NCI-H526 treated with DMSO at 0.1 percent for 48 hours (cell line): ENCODE results near the gene VAV3.

Experiments used
- DNase-seq: peaks from one replicate; lab custom pipeline; 2025; lab: John Stamatoyannopoulos, UW

VAV3 gene

DNA sequence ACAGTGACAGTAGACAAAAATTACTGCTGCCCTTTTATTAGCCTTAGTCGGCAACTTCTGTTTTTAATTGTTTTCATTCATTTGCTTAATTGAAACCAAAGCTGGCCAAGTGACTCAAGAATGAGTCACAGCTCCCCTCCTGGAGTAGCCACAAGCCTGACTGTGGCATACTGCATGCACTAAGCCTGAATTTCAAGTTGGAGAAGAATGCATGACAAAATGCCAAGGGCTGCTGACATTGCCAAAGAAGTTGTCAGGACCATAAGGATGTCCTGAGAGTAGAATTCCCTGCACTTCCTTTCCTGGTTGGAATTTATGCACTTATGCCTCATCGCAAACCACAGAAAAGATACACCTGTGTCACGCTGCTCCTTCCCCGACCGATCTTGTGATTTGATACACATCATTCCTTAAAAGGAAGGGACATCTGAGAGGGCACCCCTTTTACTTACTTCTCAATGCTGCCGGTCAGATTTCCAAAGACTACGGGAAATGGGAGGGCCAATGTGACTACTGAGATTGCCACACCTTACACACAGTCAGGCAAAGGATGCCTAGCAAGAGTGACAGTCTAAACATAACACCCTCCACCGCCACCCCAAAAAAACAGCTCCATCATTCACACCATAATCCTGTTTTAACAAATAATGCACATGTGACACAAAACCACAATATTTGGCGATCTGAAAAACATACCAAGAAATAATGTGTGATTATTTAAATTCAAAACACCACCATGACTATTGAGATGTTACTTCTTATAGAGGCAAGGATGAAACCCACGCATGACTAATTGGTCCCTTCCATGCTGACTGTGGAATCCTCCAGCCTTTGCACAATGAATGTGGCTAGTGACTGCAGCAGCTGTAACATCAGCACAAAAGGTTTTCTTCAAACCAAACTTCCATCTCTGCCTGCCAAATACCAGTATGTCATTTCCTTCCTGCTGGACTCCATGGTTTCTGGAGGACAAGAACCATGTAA lies 28.2 kb downstream of the VAV3 start:
- no peak for DNase-seq

- no peak for DNase-seq
Observed at GRCh38 chr1:107935396-107936064, 29.4 kb downstream of the VAV3 start.

GRCh38 chr1:107934578-107934977 lies 30.4 kb downstream of the VAV3 start:
- DNase-seq, result no peak

DNA sequence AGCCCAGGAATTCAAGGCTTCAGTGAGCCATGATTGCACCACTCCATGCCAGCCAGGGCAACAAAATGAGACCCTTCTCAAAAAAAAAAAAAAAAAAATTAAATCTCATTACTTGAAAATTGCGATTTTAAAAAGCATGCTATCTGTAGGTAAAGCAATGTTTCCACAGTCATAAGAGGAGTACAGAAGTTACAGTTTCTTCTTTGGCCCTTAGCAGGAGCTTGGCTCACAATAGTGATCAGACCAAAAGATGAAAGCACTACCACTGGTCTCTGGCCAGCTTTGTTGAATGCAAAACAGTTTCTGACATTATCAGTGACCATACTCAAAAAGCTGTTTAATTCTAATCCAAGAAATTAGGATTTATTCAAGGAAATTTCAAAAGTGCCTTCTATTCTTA lies 31.2 kb downstream of the VAV3 start:
- no peak for DNase-seq

- DNase-seq, result no peak
Observed at GRCh38 chr1:107930292-107930691, 34.7 kb downstream of the VAV3 start.

DNA sequence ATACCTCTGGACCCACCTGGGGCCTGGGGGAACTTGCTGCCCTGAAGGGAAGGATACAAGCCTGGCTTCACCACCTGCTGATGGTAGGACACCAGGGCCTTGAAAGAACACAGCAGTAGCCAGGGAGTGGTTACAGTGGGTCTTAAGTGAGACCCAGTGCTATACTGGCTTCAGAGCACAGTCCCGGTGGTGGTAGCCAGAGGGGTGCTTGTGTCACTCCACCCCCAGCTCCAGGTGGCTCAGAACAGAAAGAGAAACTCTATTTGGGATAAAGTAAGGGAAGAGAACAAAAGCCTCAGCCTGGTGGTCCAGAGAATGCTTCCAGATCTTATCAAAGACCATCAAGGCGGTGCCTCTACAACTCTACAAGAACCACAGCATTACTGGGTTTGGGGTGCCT lies 37.2 kb downstream of the VAV3 start:
- DNase-seq, result no peak

- DNase-seq, result no peak
Observed at GRCh38 chr1:107926436-107927080, 38.4 kb downstream of the VAV3 start.

DNA sequence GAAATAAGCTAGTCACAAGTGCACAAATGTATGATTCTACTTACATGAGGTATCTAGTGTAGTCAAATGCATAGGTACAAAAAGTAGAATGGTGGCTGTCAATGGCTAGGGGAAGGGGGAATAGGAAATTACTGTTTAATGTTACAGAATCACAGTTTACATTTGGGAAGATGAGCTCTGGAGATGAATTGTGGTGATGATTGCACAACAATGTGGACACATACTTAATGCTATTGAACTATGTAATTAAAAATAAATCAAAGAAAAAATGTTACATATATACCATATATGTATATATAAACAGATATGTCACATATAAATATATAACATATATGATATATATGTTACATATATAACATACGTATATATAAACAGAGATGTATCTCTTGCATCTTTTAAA lies 39.4 kb downstream of the VAV3 start:
- DNase-seq, result no peak

- DNase-seq, result no peak
Observed at GRCh38 chr1:107920999-107921398, 44.0 kb downstream of the VAV3 start.

DNA sequence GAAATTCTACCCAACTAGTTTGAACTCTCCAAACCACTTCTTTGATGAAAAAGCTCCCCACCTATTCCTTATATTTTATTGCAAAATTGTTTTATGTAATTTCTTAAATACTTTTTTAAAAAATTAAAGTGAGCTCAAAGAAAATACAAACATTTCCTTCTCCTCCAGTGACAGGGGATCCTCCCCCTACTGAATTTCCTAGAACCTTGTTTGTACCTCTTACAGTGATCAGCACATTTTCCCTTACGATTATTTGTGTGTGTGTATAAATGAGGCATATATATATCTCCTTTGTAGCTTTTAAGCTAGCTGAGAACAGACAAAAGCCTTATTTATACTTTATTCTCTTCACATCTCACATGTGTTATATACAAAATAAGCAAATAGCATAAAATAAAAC lies 44.4 kb downstream of the VAV3 start:
- DNase-seq, result no peak

DNA sequence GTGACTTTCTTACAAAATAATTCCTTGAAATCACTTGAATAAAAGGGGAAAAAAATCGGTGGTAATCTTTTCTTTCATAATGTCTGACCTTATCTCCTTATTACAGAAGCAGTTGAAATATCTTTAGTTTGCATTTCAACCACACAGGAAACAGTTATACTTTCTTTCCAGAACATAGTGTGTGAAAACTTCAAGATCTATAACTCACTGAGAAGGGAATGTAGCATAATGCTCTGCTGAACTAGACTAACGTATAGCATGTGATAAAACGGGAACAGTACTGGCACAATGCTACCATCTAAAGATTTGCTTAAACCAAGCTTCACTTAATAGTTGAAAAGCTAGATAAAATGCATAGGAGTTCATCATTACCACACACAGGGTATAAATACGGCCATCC lies 45.0 kb downstream of the VAV3 start:
- DNase-seq, result no peak

DNA sequence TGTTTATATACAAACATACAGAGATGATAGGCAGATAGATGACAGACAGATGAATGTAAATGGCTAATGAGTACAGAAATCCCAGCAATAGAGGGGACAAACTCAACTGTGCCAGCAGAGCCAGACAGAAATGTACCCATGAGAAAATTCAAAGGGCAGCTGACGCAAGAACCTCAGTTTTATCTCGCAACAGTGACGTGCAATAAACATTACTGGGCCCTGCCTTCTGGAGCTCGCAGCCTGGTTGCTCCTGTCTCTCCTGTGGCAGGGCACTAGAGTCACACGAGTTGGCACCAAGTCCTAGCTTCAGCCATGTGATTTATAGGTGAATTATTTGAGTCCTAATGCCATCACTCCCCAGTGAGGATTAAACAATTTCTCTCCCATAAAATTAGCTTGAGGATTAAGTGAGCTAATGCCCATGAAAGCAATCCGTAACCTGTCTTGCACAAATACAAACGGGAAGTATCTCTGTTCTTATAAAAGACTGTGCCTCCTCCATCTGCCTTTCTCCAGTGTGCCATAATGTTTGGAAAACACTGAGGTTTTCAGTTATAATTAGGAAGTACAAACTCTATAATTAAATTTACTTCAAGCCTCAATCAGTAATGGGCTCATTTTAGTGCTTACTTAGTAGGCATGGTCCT lies 50.7 kb downstream of the VAV3 start:
- DNase-seq, result no peak

DNA sequence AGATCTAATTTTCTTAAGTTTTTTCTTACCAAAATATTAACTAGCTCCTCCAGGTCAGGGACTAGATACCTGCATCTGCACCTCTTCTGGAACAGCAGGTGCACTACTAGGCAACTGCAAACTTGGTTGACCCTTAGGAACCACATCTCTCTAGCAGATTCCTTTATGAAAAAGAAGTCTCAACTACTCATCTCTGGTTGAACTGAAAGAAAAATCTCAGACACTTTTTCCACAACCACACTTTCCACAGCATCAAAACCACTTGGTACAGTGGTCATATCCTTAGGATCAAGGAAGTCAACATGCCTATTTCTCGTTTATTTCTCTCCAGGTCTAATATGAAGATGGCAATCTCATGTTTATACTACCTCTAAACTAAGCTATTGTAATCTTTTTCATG lies 52.3 kb downstream of the VAV3 start:
- no peak for DNase-seq

DNA sequence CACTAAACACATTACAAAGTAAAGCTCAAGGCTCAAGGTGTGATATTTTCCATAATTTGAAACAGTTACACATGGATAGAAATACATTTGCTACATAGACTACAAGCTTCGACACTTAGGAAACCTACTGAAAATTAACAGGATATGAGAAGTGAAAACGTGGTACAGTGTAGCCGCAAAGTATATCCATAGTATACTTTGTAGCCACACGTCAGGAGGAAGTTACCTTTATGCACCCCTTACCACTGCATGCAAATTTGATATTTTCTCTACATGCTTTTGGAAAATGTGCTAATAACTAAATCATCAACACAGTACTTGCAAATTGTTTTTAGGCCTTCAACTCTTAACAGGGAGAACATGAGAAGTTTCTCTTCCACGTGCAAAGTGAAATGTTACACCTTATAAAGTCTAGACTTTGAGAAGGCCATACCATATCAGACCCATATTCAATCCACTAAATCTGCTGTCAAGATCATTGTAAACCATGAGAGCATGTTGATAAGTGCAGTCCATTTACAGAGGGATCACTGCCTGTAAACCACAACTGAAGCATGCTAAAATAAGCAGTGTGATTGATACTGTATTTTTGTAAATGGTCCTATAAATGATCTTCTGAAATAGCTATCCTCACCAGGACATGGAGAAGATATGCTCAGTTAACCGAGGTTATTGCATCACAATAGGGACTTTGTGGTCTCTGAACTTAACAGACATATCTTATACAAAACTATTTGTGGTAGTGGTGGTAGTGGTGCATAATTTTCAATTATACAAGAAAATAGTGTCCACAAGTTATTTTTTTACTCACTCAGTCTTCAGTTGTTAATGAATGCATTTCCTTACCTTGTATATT lies 64.7 kb downstream of the VAV3 start:
- no peak for DNase-seq

DNA sequence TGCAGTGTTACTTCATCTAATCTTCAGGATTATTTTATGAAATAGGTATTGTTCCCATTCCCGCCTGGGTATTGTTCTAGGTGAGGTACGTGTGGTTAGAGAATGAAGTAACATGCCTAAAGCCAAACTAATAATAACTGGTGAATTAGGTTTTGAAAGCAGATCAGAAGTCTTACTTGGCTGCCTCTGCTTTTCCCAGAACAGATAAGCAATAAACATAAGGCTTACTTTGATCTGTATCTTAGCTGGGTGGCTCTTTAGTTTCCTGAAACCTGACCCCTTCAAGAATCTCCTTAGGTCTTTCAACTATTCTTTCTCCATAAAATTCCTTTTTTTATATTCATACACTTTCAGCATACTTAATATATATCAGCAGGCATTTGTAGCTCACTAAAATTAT lies 65.3 kb downstream of the VAV3 start:
- no peak for DNase-seq

GRCh38 chr1:107897438-107898345 lies 67.3 kb downstream of the VAV3 start:
- DNase-seq, result no peak

GRCh38 chr1:107896936-107897335 lies 68.0 kb downstream of the VAV3 start:
- no peak for DNase-seq

- no peak for DNase-seq
Observed at GRCh38 chr1:107896401-107896800, 68.6 kb downstream of the VAV3 start.

GRCh38 chr1:107895403-107896191 lies 69.4 kb downstream of the VAV3 start:
- DNase-seq, result no peak

DNA sequence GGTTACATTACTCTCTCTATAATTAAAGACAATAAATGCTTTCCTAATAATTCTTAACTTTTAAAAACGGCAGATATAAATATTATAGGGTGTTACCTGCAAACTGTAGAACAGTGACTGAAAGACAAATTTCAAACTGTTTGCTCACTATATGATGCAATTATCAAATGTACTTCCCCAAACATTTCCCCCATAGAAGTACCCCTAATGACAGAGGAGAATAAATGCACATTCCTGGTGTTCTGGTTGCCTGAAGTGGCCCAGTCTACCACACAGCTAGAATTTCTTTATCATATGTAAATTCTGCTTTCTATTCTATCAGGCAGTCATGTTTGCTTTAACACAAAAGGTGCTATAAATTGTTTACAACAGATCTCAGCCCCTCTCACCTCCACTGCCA lies 70.4 kb downstream of the VAV3 start:
- no peak for DNase-seq
